NCI-H146 (cell line): Measurements from ENCODE around the gene ASTN2.

Source experiments
- DNase-seq: peaks from one replicate; lab custom pipeline; 2025; lab: John Stamatoyannopoulos, UW

The ASTN2 gene

DNA sequence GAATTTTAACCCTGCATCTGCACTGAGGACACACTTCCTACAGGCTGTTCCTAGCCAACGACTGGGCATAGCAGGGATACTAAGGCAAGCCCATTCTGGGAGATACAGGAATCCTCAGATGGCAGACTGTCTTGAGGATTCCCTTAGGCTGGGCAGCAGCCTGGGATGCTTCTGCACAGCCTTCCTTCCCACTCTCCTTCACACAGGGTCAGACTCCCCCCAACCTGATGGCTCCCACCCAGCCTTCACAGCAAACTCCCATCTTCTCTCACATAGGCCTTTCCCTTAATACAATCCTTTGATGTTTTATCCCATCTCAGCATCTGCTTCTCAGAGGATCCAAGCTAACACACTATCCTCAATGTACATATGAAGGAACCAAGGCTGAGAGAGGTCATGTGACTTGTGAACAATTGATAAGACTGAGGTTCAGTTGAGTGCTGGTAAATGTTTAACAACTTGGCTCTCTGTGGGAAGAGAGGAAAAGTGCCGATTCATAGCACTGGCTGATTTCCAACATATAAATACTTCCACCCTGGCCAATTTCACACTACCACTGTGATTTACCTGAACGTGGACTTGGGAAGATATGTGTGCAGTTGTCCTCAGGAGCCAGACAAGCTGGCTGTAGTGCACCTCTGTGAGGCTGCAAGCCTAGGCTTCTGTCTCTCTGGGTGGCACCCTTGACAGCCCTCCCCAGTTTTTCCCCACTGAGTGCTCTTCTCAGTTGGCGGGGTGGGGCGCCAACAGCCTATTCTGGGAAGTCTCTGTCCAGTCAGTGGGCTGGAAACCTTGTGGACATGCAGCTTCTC lies 848.0 kb downstream of the ASTN2 start:
- no peak for DNase-seq

DNA sequence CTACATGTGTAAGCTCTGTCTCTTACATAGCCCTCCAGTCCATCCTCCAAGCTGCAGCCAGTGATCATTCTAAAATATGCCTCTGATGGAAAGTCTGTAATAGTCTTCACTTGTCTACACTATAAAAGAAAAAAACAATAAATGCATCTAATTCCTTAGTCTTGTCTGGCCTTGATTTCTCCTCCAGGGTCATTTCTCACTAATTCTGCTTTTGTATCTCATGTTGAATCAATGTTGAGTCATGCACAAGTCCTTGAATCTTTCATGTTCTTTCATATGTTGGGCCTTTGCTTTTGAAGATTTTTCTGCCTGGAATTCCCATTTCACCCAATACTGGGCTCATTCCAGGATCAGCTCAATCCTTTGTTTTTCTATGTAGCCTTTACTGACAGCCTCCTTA lies 848.9 kb downstream of the ASTN2 start:
- no peak for DNase-seq

DNA sequence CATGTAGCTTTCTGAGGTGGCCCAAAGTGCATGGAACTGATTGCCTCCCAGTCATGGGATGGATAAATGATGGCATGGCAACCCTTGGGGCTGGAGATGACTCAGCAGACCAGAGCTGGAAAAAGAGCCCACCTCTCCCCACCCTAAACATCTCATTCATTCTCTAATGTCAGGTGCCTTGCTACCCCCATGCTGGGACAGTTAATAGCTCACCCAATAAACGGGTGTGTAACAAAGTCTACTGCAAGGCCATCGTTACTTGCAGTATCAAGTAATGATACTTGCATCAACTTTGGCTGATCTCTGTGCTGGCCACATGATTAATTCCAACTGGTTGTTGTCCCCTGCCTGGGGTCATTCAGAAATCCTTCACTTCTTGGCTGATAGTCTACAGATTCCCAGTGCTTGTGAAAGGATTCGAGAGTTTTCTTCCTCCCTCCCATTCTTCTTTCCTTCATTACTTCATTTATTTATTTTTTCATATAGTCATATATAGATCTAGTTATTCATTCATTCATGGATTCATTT lies 850.5 kb downstream of the ASTN2 start:
- no peak for DNase-seq

GRCh38 chr9:116558818-116559540 lies 855.9 kb downstream of the ASTN2 start:
- no peak for DNase-seq

DNA sequence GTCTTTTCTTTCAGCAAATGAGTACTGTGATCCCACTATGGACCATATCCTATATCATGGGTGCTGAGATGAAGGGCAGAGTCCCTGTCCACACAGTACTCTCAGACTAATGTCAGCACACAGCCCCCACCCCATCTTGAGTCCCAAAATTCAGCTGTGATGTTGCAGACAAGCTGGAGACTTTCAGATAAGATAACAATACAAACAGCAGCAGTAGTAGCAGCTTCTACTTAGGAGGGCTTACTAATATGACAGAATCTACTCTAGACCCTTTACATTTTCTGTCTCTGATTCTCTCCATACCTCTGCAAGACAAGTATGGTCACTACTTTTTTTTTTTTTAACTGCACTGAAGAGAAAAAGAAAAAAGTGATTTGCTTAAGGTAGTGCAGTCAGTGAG lies 856.8 kb downstream of the ASTN2 start:
- DNase-seq: no peak

DNA sequence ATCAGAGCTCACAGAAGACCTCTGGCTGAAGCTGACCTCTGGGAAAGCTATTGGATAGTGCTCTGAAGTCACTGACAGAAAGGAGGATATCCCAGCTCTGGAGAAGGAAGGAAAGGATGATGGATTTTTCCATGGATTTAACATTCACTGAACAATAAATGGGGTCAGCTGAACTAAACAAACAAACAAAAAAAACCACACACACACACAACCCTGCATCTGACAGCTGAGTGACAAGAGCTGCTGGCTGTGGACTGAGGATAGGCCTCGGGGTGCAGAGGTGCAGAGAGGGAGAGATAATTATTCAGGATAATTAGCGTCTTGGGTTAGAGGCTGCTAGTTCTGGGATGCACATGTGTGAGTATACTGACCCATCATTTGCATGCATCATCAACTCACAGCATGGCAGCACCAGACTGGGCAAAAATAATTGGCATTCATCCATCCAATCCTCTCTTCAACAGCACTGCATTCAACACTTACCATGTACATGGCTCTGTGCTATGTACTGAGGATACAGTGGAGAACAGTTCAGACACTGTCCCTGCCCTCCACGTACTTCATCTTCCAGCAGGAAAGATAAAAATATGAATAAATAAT lies 859.2 kb downstream of the ASTN2 start:
- no peak for DNase-seq

DNA sequence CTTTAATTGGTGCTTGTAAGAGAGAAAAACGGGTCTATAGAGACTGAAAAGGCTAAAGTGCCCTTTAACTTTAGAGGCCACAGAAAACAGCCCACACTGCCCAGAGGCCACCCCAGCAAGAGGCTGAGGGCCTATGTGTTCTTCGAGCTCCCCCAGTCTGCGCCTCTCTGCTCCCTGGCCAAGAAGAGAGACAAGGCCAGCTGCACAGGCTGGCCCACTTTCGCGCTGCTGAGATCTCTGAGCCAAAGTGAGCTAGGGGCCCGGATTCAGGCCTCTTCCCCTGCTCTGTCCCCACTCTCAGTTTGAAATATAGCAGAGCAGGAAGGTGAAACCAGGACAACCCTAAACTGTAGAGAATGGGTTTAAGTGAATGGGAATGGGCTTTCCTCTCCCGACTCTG lies 859.7 kb downstream of the ASTN2 start:
- no peak for DNase-seq

GRCh38 chr9:116550696-116551436 lies 864.0 kb downstream of the ASTN2 start:
- DNase-seq: no peak

- no peak for DNase-seq
Measured at GRCh38 chr9:116549786-116550660, 864.8 kb downstream of the ASTN2 start.

- DNase-seq: no peak
Measured at GRCh38 chr9:116549061-116549664, 865.7 kb downstream of the ASTN2 start.

DNA sequence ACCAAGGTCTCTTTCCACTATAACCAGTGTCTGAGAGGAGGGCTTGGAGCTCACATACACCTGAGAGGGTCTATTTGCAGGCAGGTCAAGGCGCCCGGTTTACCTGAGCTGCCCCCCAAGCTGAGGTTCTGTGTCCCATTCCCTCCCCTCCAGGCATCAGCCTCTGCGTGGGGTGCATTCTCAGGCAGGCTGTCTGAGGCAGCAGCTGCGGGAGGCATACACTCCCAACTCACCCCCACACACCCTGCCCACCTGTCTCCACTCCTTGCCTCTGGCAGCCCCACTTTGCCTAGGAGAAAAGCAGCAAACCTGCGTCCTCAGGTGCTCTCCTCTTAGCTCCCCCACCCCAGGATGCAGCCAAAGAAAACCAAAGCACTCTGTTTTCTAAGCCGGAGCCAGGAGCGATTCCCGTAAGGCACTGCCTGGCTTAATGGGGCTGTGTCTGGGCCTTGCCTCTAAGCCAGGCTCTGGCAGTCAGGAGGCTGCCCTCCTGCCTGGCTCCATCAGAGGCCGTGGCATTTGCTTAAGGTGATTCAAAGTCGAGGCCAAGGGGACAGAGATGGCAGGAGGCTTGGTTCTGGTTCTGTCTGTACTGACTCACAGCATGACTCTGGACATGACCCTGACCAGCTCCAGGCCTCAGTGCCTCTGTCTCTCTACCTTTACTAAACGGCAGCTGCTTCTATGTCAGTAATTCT lies 867.0 kb downstream of the ASTN2 start:
- no peak for DNase-seq

DNA sequence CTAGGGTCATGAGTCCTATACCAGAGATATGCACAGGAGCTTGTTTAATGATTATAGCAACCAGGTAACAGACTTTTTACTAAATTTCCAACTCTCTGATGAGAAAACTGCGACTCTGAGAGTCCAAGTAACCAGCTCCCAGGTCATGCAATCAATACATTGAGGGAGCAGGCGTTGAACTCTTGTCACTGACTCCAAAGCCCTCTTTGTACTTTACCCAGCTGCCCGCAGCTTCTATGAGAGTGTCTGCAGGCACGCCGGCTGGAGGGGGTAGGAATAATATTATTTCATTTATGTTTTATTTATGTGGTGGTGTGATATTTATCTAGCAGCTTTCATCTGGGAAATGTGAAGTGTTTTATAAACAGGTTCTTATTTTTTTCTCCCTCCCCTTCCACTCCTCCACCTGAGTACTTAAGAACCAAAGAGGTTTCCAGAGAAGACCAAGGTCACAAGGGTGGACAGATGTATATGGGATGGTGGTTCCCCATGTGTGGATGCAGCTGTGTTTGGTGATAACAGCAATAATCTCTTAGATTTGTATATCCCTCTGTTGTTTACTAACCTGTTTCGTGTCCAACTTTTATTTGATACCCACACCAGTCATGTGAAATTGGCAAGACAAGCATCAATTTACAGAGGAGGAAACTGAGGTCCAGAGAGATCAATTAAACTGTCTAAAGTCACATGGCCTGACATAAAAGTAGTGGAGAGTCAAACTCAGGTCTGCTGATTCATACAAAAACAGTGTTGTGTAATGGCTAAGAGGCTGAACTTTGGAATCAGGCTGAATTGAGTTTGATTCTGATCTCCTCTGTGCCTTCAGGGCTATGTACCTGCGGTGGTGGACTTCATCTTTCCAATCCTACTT lies 867.9 kb downstream of the ASTN2 start:
- no peak for DNase-seq

DNA sequence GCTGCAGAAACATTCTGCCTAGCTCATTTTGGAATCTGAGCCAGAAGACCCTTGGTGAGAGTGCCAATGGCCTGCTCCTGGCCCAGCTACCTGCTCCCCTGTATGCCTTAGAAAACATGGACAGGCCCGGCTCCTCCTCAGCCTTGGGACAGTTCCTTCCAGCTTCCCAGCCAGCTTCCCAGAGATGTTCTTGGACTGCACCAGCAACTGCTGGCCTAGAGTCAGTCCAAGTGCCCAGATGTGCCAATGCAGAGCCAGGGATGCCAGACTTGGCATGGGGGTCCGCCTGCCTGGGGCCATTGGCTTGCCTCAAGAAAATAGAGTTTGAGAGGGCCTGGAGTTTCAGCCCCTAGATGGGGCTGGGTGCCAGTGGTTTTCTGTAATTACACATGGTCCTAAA lies 870.0 kb downstream of the ASTN2 start:
- DNase-seq: no peak

DNA sequence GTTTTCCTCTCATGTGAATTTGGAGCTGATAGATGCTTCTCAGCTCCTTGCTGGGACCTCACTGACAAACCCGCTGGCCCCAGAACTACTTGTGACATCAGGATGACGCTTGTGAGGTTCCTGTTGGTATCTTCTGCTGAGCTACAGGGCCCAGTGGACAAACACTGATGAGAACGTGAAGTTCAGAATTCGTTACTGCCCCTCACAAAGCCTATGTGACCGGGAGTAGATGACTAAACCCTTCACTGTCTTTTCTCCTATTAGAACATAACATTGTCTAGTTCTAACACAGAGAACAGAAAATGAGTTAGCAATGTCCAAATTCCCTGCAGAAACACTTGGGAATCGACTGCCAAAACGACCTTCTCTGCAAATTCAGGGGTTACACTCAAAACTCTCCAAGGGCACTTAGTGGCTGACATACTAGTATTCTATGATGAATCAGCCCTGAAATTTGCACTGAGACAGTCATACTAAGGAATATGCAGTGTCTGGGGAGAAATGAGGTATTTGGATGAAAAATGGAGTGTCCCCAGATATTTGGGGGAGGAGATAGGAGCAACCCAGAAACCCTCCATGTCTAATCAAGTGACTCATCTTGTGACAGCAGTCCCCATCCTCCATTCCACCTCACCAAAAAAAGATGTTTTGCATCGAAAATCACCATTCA lies 871.0 kb downstream of the ASTN2 start:
- DNase-seq: no peak

GRCh38 chr9:116541402-116541801 lies 873.5 kb downstream of the ASTN2 start:
- no peak for DNase-seq

- DNase-seq: no peak
Measured at GRCh38 chr9:116539549-116539948, 875.3 kb downstream of the ASTN2 start.

GRCh38 chr9:116525611-116526010 lies 889.2 kb downstream of the ASTN2 start:
- DNase-seq: no peak

GRCh38 chr9:116524778-116525470 lies 889.9 kb downstream of the ASTN2 start:
- no peak for DNase-seq
